Upper lobe of left lung (tissue), 6 donors: ENCODE data around the gene LSP1. TPM values are rescaled to one million over a fixed set of nuclear protein-coding genes. Genes with fewer than 3 reads are reported as not detected.
"Not testable (repeated sequence)": the region's sequence is repeated elsewhere in the genome, so short reads cannot be mapped to it uniquely, and the experiment has no call there.

Source experiments
- ATAC-seq, 2 donors: fragments of 200-7000 bp; cut with Tn5 transposase; one replicate each; pipeline ENCODE4 v1.9.1; 2022; ENCODE audit warnings: mild to moderate bottlenecking in 2 of 2, moderate library complexity in 2 of 2; ENCODE audit not compliant: low FRiP score in 2 of 2
- DNase-seq, 2 donors: peaks; one replicate each; pipeline ENCODE4 v3.0.0-alpha.2; 2019 to 2020
- H3K27ac ChIP-seq, 4 donors: fragments of 200-600 bp; sonication (generic); one replicate each; pipeline ENCODE4 v1.5.1; 2016 to 2019
- H3K27me3 ChIP-seq, 4 donors: fragments of 200-600 bp; sonication (generic); one replicate each; pipeline ENCODE4 v1.5.1; 2017 to 2019
- H3K36me3 ChIP-seq, 4 donors: fragments of 200-600 bp; sonication (generic); one replicate each; pipeline ENCODE4 v1.5.1; 2016 to 2019
- H3K4me1 ChIP-seq, 4 donors: fragments of 200-600 bp; sonication (generic); one replicate each; pipeline ENCODE4 v1.5.1; 2018 to 2019
- H3K4me3 ChIP-seq, 4 donors: fragments of 200-600 bp; sonication (generic); one replicate each; pipeline ENCODE4 v1.5.1; 2017 to 2019; ENCODE audit warnings: mild to moderate bottlenecking in 2 of 4, moderate library complexity in 1 of 4
- H3K9me3 ChIP-seq, 4 donors: fragments of 200-600 bp; sonication (generic); one replicate each; pipeline ENCODE4 v1.5.1; 2018 to 2019
- EP300 ChIP-seq, 4 donors: sonication (generic); formaldehyde crosslinking; IDR thresholded peaks; one replicate each; pipeline ENCODE4 v1.5.1; 2017; ENCODE audit warnings: antibody characterized with exemption in 4 of 4, control low read depth in 2 of 4
- POLR2A ChIP-seq, 4 donors: fragments of 450-650 bp; IDR thresholded peaks; one replicate each; pipeline ENCODE4 v1.5.1; 2016 to 2017; ENCODE audit warnings: antibody characterized with exemption in 4 of 4, mild to moderate bottlenecking in 2 of 4
- POLR2AphosphoS5 ChIP-seq, 2 donors: sonication (generic); formaldehyde crosslinking; IDR thresholded peaks; one replicate each; pipeline ENCODE4 v1.5.1; 2017; ENCODE audit warnings: antibody characterized with exemption in 2 of 2
- WGBS, 2 donors: methylation state at CpG; one replicate each; pipeline ENCODE4 v1.1.5; 2017 to 2018; 5-methylcytosine and 5-hydroxymethylcytosine counted together
- total RNA-seq, 6 donors: library from RNA; depleted of rRNA in 4 of 6; stranded (reverse); fragments of >200 nt in 4 of 6; gene quantifications; one replicate each; pipeline versions ENCODE4 v1.1.0 to v1.2.1, GENCODE V29; 2016 to 2021
- TF ChIP-seq, protein P1 (sequence below), 6 experiments: fragments of 450-650 bp in 4 of 6; fragments of 200-600 bp in 2 of 6; sonication (generic) in 2 of 6; IDR thresholded peaks; one replicate each; pipeline ENCODE4 v1.5.1; 2016 to 2019; ENCODE audit warnings: antibody characterized with exemption in 6 of 6
- donor health status: DM: no; HTN: no; CAD: no; lungs with moderate emphysema.
- donor health status: DM: no; HTN: yes; CAD: no; lungs with severe emphysema.

LSP1 gene
- total RNA-seq, 6 donors from 2014 or later: 29.3 to 162 (median 66.2) TPM

DNA sequence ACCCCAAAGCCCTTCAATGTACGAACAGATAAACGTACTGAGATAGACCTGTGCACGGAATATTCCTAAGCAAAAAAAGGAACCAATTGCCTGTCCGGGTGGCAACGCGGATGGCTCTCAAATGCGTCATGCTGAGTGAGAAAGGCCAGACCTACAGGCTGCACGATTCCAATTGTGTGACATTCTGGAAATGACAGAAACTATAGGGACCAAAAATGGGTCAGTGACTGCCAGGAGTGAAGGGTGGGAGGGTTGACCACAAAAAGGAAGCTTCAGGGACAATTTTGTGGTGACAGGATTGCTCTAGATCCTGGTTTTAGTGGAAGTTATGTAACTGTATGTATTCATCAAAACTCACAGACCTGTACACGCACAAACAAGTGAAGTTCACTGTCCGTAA lies 42.1 kb upstream of the LSP1 start:
- DNase-seq (no peak), ATAC-seq (peak; percentile 21 to 38)
- Histone ChIP-seq H3K27me3 (no peaks in the 10 kb centered on the region), H3K27ac (no peak overlapping the region), H3K36me3 (no peaks in the 10 kb centered on the region), H3K4me3 (no peak overlapping the region), H3K9me3 (no peaks in the 10 kb centered on the region), H3K4me1 (no peaks in the 10 kb centered on the region)
- WGBS, 2 donors: 50 to 65% methylated on average over 10 of the region's 10 CpGs
- TF ChIP-seq, protein P1, sequence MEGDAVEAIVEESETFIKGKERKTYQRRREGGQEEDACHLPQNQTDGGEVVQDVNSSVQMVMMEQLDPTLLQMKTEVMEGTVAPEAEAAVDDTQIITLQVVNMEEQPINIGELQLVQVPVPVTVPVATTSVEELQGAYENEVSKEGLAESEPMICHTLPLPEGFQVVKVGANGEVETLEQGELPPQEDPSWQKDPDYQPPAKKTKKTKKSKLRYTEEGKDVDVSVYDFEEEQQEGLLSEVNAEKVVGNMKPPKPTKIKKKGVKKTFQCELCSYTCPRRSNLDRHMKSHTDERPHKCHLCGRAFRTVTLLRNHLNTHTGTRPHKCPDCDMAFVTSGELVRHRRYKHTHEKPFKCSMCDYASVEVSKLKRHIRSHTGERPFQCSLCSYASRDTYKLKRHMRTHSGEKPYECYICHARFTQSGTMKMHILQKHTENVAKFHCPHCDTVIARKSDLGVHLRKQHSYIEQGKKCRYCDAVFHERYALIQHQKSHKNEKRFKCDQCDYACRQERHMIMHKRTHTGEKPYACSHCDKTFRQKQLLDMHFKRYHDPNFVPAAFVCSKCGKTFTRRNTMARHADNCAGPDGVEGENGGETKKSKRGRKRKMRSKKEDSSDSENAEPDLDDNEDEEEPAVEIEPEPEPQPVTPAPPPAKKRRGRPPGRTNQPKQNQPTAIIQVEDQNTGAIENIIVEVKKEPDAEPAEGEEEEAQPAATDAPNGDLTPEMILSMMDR (IDR thresholded peaks at IDR 0.05): no peak
- TF ChIP-seq EP300 (IDR thresholded peaks at IDR 0.05) (no peak), POLR2AphosphoS5 (IDR thresholded peaks at IDR 0.05) (no peak)

DNA sequence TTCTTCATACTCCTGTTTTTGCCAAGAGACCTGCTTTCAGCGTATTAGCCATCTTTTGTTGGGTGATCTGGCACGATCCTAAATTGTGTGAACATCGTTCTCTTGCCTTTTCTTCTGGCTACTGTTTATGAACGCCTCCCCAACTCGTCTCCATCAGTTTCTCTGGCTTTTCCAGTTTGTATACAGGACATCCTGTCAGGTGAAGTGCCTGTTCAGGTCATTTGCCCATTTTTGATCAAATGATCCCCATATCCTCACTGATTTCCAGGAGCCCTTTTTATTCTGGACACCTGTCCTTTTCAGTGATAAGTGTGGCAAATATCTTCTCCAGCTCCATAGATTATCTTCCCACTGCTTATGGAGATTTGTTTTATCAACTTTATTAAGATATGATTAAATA lies 40.6 kb upstream of the LSP1 start:
- no peak for TF ChIP-seq POLR2AphosphoS5 (IDR thresholded peaks at IDR 0.05)
- no peak for TF ChIP-seq EP300 (IDR thresholded peaks at IDR 0.05)
- Histone ChIP-seq H3K9me3 (no peaks in the 10 kb centered on the region), H3K27me3 (no peaks in the 10 kb centered on the region), H3K36me3 (no peaks in the 10 kb centered on the region), H3K4me3 (no peak overlapping the region), H3K4me1 (no peaks in the 10 kb centered on the region), H3K27ac (no peak overlapping the region)
- DNase-seq (no peak), ATAC-seq (no peak)
- 83 to 87% methylated on average over 5 of the region's 5 CpGs for WGBS, 2 donors

DNA sequence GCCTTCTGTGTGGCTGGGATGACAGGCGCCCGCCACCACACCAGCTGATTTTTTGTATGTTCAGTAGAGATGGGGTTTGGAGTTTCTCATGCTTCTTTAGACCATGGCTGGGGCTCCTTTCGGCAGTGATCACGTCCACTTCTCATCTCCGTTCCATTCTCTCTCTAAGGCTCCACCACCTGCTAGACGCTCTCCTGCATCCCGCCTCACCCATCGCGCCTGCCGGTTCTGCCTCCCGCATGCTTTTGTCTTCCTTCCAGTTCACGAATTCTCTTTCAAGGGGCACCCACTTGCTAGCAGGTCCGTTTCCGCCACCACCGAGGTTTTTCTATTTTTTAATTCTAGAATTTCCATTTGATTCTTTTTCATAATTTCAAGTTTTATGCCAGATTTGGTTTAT lies 40.1 kb upstream of the LSP1 start:
- DNase-seq (no peak), ATAC-seq (no peak)
- no peaks in the 10 kb centered on the region for H3K27me3 ChIP-seq
- peaks cover 0 to 3% (median 0%) of the 10 kb centered on the region in 4 donors for H3K9me3 ChIP-seq
- WGBS, 2 donors: 87 to 90% methylated on average over 15 of the region's 15 CpGs
- H3K36me3 ChIP-seq: no peaks in the 10 kb centered on the region
- no peak for TF ChIP-seq POLR2AphosphoS5 (IDR thresholded peaks at IDR 0.05)
- TF ChIP-seq POLR2A (IDR thresholded peaks at IDR 0.05): no peak
- no peak for TF ChIP-seq EP300 (IDR thresholded peaks at IDR 0.05)
- TF ChIP-seq, protein P1 (IDR thresholded peaks at IDR 0.05): no peak
- H3K27ac ChIP-seq: no peak overlapping the region
- H3K4me1 ChIP-seq: no peaks in the 10 kb centered on the region
- H3K4me3 ChIP-seq: no peak overlapping the region

DNA sequence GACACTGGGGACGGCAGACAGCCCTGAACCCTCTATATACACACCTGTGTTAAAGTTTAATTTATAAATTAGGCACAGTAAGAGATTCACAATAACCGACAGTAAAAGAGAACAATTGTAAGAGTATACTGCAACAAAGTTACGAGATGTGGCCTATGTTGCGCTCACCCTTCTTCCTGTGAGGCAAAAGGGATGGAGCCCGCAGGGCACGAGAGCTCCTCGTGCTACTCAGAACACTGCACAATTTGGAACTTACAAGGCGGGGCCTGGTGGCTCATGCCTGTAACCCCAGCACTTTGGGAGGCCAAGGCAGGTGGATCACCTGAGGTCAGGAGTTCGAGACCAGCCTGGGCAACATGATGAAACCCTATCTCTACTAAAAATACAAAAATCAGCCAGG lies 39.5 kb upstream of the LSP1 start:
- not testable (repeated sequence) for DNase-seq, ATAC-seq, H3K4me3 ChIP-seq, H3K4me1 ChIP-seq, H3K36me3 ChIP-seq, H3K27ac ChIP-seq, H3K27me3 ChIP-seq, H3K9me3 ChIP-seq
- WGBS, 2 donors: 74 to 83% methylated on average over 9 of the region's 9 CpGs

DNA sequence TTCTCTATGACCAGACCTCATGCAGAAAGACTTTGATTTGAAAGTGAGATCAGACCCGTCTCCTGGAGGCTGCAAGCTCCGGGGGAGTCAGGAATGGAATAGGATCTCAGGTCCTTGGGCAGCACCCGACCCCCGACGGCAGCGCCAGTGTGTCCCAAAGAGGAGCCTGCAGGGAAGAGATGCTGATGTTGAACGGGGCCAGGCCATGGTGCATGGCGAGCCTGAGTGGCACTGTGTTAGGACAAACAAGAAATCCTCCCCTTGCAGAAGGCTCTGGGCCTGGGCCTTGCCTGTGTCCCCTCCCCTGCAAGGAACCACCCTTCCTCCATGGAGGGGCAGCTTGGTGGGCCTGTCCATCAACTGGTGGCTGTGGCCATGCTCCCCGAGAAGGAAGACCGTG lies 38.2 kb upstream of the LSP1 start:
- H3K36me3 ChIP-seq: no peaks in the 10 kb centered on the region
- H3K27me3 ChIP-seq: no peaks in the 10 kb centered on the region
- peaks cover 0 to 17% (median 7%) of the 10 kb centered on the region in 4 donors for H3K9me3 ChIP-seq
- WGBS, 2 donors: 77 to 90% methylated on average over 3 to 10 of the region's 10 CpGs
- DNase-seq (no peak), ATAC-seq (no peak)
- no peaks in the 10 kb centered on the region for H3K4me1 ChIP-seq
- H3K27ac ChIP-seq: no peak overlapping the region
- TF ChIP-seq, protein P1 (IDR thresholded peaks at IDR 0.05): no peak
- TF ChIP-seq EP300 (IDR thresholded peaks at IDR 0.05) (no peak), POLR2AphosphoS5 (IDR thresholded peaks at IDR 0.05) (no peak), POLR2A (IDR thresholded peaks at IDR 0.05) (no peak)
- H3K4me3 ChIP-seq: no peak overlapping the region

DNA sequence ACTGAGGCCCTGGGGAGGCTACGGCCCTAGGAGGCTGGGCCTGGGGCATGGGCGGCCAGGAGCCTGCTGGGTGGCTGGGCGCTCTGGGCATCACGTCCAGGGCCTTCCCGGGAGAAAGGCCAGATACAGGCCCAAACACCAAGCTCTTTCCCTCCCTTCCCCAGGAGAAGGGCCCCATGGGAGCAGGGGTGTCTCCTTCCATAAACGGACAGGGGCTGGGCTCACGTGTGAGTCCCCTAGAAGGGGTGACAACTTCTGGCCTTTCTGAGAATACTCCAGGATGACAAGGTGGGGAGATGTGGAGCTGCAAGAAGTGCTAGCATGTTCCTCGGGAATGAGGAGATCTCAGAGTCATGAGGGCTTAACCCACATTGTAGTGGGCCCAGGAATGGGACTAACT lies 37.6 kb upstream of the LSP1 start:
- WGBS, 2 donors: 87 to 93% methylated on average over 6 to 8 of the region's 8 CpGs
- no peak overlapping the region for H3K27ac ChIP-seq
- no peak for ATAC-seq

More for the DNA sequence above, 37.6 kb upstream of the LSP1 start:
- Histone ChIP-seq H3K36me3 (no peaks in the 10 kb centered on the region), H3K4me3 (no peak overlapping the region), H3K9me3 (peaks cover 0 to 17% (median 7%) of the 10 kb centered on the region in 4 donors), H3K4me1 (no peaks in the 10 kb centered on the region), H3K27me3 (no peaks in the 10 kb centered on the region)
- no peak for DNase-seq
- TF ChIP-seq, protein P1 (IDR thresholded peaks at IDR 0.05): no peak
- TF ChIP-seq EP300 (IDR thresholded peaks at IDR 0.05) (no peak), POLR2A (IDR thresholded peaks at IDR 0.05) (no peak), POLR2AphosphoS5 (IDR thresholded peaks at IDR 0.05) (no peak)
